ENCODE results near the gene NPY5R. TPM values are rescaled to one million over a fixed set of nuclear protein-coding genes. Genes with fewer than 3 reads are reported as not detected.

Gene NPY5R
- polyA plus RNA-seq, 1 donor: 0.22 TPM

Other genes starting within 250 kb of the NPY5R start
- 19.0 TPM for gene NAF1, start 177.0 kb upstream of the NPY5R start, polyA plus RNA-seq
- 4.4 TPM for gene NPY1R, start 11.3 kb upstream of the NPY5R start, polyA plus RNA-seq
- 0.01 TPM for gene TKTL2, start 129.9 kb downstream of the NPY5R start, polyA plus RNA-seq
- 24.7 TPM for gene TMA16, start 150.8 kb downstream of the NPY5R start, polyA plus RNA-seq

All from large intestine (tissue), 1 donor.